GM15510 (cell line): Measurements from ENCODE around the gene EXD3.

Source experiments
- POLR2A ChIP-seq: IDR thresholded peaks from 3 replicates; pipeline ENCODE4 v1.6.1; 2011; ENCODE audit warnings: borderline replicate concordance; ENCODE audit not compliant: insufficient read length; ENCODE audit errors: extremely low read depth

Gene EXD3

GRCh38 chr9:137439158-137439714 is 16.3 kb upstream of the EXD3 start:
- no peak for TF ChIP-seq POLR2A

- no peak for TF ChIP-seq POLR2A
Observed at GRCh38 chr9:137438591-137439157, 15.7 kb upstream of the EXD3 start.

GRCh38 chr9:137437691-137438590 is 15.0 kb upstream of the EXD3 start:
- TF ChIP-seq POLR2A: no peak

- TF ChIP-seq POLR2A: no peak
Observed at GRCh38 chr9:137436761-137437600, 14.0 kb upstream of the EXD3 start.

GRCh38 chr9:137435980-137436760 is 13.2 kb upstream of the EXD3 start:
- TF ChIP-seq POLR2A: no peak

GRCh38 chr9:137435381-137435891 is 12.5 kb upstream of the EXD3 start:
- TF ChIP-seq POLR2A: no peak

- no peak for TF ChIP-seq POLR2A
Observed at GRCh38 chr9:137434498-137435380, 11.8 kb upstream of the EXD3 start.

- no peak for TF ChIP-seq POLR2A
Observed at GRCh38 chr9:137433916-137434431, 11.0 kb upstream of the EXD3 start.

GRCh38 chr9:137433349-137433915 is 10.5 kb upstream of the EXD3 start:
- no peak for TF ChIP-seq POLR2A

GRCh38 chr9:137432687-137433348 is 9.9 kb upstream of the EXD3 start:
- no peak for TF ChIP-seq POLR2A

- TF ChIP-seq POLR2A: no peak
Observed at GRCh38 chr9:137431416-137431931, 8.5 kb upstream of the EXD3 start.
